Gastrocnemius medialis (tissue), 4 donors: Measurements from ENCODE around the gene RDH13.

Source experiments
- CTCF ChIP-seq, 5 experiments: fragments of 450-650 bp in 3 of 5; fragments of 200-600 bp in 2 of 5; sonication (generic) in 2 of 5; IDR thresholded peaks in 4 of 5; conservative IDR thresholded peaks in 1 of 5; 1 replicate in 4 of 5; 2 replicates in 1 of 5; pipeline ENCODE4 v1.5.1; 2016 to 2019; ENCODE audit warnings: antibody characterized with exemption in 5 of 5, mild to moderate bottlenecking in 3 of 5, moderate library complexity in 3 of 5
- POLR2A ChIP-seq, 2 donors: fragments of 450-650 bp; IDR thresholded peaks; one replicate each; pipeline ENCODE4 v1.6.1; 2017; ENCODE audit warnings: antibody characterized with exemption in 2 of 2, mild to moderate bottlenecking in 2 of 2, moderate library complexity in 2 of 2

GRCh38 chr19:55089342-55089944 lies 26.5 kb upstream of the RDH13 start:
- no peak for TF ChIP-seq POLR2A (IDR thresholded peaks at IDR 0.05)
- TF ChIP-seq CTCF (IDR thresholded peaks at IDR 0.05 in 4 of 5, conservative IDR thresholded peaks at IDR 0.05 in 1 of 5): no peak
